Stomach (tissue), 4 donors: Measurements from ENCODE around the gene PLCH1.

Source experiments
- POLR2A ChIP-seq, 4 donors: fragments of 450-650 bp; IDR thresholded peaks; one replicate each; pipeline ENCODE4 v1.6.1; 2016; ENCODE audit warnings: antibody characterized with exemption in 4 of 4, control low read depth in 2 of 4, mild to moderate bottlenecking in 1 of 4, moderate library complexity in 1 of 4
- TF ChIP-seq, protein P1 (sequence below), 7 experiments: fragments of 450-650 bp in 4 of 7; fragments of 200-600 bp in 3 of 7; sonication (generic) in 3 of 7; IDR thresholded peaks; one replicate each; pipeline ENCODE4 v1.5.1; 2016 to 2019; ENCODE audit warnings: antibody characterized with exemption in 7 of 7, control low read depth in 2 of 7, mild to moderate bottlenecking in 1 of 7

DNA sequence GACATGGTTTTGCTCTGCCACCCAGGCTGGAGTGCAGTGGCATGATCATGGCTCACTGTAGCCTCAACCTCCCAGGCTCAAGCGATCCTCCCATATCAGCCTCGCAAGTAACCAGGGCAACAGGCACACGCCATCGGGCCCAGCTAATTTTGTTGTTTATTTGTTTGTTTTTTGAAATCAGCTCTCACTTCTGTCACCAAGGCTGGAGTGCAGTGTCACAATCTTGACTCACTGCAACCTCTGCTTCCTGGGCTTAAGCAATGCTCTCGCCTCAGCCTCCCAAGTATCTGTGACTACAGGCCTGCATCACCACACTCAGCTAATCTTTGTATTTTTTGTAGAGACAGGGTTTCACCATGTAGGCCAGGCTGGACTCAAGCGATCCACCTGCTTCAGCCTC, 26.3 kb upstream of the PLCH1 start:
- no peak for TF ChIP-seq POLR2A (IDR thresholded peaks at IDR 0.05)
- TF ChIP-seq, protein P1, sequence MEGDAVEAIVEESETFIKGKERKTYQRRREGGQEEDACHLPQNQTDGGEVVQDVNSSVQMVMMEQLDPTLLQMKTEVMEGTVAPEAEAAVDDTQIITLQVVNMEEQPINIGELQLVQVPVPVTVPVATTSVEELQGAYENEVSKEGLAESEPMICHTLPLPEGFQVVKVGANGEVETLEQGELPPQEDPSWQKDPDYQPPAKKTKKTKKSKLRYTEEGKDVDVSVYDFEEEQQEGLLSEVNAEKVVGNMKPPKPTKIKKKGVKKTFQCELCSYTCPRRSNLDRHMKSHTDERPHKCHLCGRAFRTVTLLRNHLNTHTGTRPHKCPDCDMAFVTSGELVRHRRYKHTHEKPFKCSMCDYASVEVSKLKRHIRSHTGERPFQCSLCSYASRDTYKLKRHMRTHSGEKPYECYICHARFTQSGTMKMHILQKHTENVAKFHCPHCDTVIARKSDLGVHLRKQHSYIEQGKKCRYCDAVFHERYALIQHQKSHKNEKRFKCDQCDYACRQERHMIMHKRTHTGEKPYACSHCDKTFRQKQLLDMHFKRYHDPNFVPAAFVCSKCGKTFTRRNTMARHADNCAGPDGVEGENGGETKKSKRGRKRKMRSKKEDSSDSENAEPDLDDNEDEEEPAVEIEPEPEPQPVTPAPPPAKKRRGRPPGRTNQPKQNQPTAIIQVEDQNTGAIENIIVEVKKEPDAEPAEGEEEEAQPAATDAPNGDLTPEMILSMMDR (IDR thresholded peaks at IDR 0.05) = no peak
